SH-SY5Y (cell line): ENCODE data around the gene GPRIN2.

Source experiments
- GATA2 ChIP-seq: IDR thresholded peaks from 2 replicates; pipeline ENCODE4 v1.6.1; 2011; ENCODE audit warnings: mild to moderate bottlenecking, low read depth, low read length
- GATA3 ChIP-seq: IDR thresholded peaks from 2 replicates; pipeline ENCODE4 v1.6.1; 2011; ENCODE audit warnings: low read depth, mild to moderate bottlenecking, low read length, moderate library complexity

Gene GPRIN2

GRCh38 chr10:46534828-46535524 is 21.5 kb downstream of the GPRIN2 start:
- TF ChIP-seq GATA2 (no peak), GATA3 (no peak)

- no peak for TF ChIP-seq GATA2
- TF ChIP-seq GATA3, result no peak
These were observed 25.9 kb downstream of the GPRIN2 start for GRCh38 chr10:46530249-46531186.

DNA sequence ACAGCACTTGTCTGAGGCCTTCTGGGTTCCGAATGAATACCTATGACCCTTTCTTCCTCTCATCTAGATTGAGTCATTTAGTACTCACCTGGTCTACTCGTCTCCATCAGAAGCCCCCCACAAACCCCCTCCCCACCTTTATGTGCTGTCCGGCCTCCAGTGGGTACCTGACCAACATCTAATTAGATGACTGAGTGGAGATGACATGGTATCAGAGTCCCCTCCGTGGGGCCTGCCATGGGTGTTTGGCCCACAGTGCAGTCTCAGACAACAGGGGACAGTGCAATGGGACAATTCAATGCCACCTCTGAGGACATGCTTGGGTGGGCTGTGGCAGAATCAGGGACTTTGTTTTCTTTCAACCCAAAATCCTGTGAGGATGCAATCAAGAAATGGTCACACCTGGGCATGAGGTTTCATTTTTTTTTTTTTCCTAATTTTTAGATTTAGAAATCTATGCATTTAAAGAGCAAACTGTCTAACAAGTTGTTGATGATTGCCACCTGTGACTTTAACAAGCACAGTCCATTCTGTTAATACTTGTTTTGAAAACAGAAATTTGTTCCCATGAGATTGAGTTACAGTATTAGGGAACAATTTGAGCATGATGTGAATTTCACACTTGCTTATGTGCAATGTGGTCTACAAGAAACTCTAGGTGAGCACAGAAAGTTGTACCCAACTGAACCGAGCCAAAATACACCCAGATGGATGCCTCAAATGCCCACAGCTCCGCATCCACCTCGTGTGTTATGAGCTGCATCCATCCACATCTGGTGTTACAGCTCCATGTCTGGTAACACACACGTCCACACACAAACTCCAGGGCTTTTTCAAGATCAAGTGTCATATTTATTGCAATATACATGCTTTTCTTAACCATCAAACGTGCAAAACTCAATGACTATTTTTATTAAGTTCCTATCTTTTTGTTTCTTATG is 27.5 kb downstream of the GPRIN2 start:
- no peak for TF ChIP-seq GATA2
- TF ChIP-seq GATA3, result no peak

GRCh38 chr10:46528171-46528671 is 28.2 kb downstream of the GPRIN2 start:
- no peak for TF ChIP-seq GATA3
- no peak for TF ChIP-seq GATA2

DNA sequence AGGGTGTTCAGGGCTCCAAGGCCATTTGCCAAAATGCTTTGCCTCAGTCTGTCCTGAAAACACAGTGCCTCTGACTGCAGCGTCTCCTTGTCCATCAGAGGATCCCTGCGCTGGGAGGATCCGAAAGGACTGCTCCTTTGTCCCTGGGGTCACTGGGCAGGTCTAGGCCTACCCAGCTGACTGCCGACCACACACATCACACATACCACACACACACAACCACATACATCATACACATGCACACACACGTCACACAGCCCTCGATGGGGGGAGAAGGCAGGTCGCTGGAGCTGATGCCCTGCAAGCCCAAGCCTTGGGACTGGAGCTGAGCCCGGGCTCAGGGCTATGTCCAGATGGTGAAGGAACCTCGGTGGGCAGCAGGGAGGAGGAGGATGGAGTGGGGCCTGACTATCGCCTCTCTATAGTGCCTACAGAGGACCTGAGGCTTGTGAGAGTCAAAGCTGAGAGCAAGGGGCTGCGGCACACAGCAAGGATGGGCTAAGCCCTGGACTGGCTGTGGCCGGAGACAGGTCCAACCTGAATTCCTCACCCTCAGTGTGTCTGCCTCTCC is 29.1 kb downstream of the GPRIN2 start:
- TF ChIP-seq GATA2 (no peak), GATA3 (no peak)

- TF ChIP-seq GATA3 (no peak), GATA2 (no peak)
These were observed 29.8 kb downstream of the GPRIN2 start for GRCh38 chr10:46526682-46527038.

GRCh38 chr10:46525824-46526681 is 30.4 kb downstream of the GPRIN2 start:
- TF ChIP-seq GATA3, result no peak
- TF ChIP-seq GATA2, result no peak

- no peak for TF ChIP-seq GATA2
- no peak for TF ChIP-seq GATA3
These were observed 31.2 kb downstream of the GPRIN2 start for GRCh38 chr10:46525177-46525823.

DNA sequence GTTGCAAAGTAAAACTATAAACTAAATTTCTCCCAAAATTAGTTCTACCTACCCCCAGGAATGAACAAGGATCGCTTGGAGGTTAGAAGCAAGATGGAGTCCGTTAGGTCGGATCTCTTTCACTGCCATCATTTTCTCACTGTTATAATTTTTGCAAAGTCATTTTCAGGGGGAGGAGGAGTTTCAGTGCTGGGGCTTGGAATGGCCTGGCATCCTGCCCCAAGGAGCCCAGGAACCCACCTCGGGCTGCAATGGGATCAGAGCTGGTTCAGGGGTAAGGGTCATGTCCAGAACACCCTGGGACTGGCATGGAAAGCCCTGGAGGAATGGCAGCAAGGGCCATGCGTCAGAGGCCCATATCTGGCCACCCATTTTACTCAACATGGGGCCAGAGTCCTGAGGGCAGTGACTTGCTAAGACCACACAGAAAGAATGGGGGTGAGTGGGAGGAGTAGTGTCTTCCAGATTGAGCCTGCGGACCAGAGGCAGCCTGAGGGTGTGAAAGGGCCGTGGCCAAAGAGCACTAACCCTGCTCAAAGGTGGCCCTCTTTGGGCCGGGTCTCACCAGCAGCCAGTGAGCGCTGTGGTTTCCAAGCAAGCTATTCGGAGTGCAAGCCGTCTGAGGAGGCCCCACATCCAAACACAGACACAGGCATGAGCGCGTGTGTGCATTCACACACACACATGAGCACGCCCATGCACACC is 31.8 kb downstream of the GPRIN2 start:
- TF ChIP-seq GATA3, result no peak
- TF ChIP-seq GATA2, result no peak

DNA sequence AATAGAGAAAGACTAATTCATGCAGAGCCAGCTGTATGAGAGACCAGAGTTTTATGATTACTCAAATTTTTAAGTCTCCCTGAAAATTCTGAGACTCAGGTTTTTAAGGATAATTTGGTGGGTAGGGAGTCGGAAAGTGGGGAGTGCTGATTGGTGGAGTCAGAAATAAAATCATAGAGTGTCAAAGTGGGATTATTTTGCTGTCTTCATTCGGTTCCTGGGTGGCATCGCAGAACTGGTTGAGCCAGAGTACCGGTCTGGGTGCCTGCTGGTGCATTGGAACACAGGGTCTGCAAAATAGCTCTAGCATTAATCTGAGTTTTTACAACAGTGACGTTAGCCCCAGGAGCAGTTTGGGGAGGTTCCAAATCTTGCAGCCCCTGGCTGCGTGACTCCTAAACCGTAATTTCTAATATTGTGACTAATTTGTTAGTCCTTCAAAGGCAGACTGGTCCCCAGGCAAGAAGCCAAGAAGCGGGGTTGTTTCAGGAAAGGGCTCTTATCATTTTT is 32.4 kb downstream of the GPRIN2 start:
- TF ChIP-seq GATA3, result no peak
- TF ChIP-seq GATA2, result no peak

DNA sequence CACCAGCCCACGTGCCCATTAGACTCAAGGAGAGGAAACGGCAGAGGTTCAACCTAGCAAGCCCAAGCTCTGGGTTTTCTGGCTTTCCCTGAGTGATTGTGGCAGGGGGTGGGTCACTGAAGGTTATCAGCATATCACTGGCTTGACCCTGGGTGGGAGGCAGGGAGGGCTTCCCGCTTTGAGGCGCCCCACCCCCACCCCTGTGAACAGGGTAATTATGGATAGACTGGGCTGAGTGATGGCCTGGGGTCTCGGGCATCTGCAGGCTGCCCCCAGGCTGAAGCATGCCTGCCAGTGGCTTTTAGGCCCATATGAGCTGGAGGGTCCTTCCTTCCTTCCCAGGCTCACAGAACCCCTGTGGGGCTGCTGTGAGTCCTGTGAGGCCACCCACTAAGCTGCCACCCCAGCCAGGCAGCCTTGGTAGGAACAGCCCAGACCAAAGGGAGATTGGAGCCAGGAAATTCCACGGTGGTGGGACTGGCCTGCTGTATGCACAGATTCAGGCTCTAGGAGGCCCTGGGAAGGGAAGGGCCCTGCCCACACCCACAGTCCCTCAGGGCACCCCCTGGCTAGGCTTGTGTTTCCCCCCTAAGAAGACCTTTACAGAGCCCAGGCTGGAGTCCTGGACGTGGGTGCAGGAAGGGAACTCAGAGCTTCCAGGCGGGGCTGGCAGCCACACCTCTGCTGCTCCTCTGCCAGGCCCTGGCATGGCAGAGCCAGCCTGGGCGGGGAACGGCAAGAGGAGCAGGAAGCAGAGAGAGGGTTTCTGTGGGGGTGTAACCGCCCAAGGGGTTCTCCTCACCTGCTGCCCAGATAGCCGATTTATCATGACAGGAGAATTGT is 33.1 kb downstream of the GPRIN2 start:
- TF ChIP-seq GATA2, result no peak
- no peak for TF ChIP-seq GATA3
